ENCODE results near the gene DOP1B.

DOP1B gene

DNA sequence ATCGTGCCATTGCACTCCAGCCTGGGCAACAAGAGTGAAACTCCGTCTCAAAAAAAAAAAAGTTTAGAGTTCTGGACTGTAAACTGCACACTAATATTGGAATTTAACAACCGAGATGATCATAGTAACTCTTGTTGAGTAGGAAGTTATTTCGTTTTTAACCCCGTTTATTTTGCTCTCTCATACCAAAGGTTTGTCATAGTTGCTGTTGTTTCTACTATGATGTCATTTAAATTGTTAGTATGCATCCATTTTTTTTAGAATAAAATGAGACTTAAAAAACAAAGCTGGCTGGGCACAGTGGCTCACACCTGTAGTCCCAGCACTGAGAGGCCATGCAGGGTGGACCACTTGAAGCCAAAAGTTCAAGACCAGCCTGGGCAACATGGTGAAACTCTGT, 49.3 kb downstream of the DOP1B start:
- DNase-seq (ENCODE audit: low spot score) = no peak
